RWPE1 (cell line): ENCODE results near the gene GPR37L1.
"Not testable (repeated sequence)": the region's sequence is repeated elsewhere in the genome, so short reads cannot be mapped to it uniquely, and the experiment has no call there.

Source experiments
- CTCF ChIA-PET: fragments of 350-600 bp; sonication (Branson Sonifier 250); formaldehyde crosslinking; extraction: SDS; loops from one replicate; lab custom pipeline; 2021; lab: Yijun Ruan, JAX
- POLR2A ChIA-PET: fragments of 400-600 bp; formaldehyde crosslinking; extraction: SDS; loops from one replicate; lab custom pipeline; 2020; ENCODE audit warnings: antibody characterized with exemption; ENCODE audit not compliant: low non-redundant PET; lab: Yijun Ruan, JAX
- DNase-seq: peaks from one replicate; pipeline ENCODE4 v3.0.0; 2012; ENCODE audit warnings: low spot score
- H3K27ac ChIP-seq: fragments of 450-650 bp; 2 replicates; pipeline ENCODE4 v1.5.1; 2017
- TF ChIP-seq, protein P1 (sequence below): fragments of 450-650 bp; conservative IDR thresholded peaks from 2 replicates; pipeline ENCODE4 v1.5.1; 2017; ENCODE audit warnings: low read depth, mild to moderate bottlenecking

The GPR37L1 gene

GRCh38 chr1:202140833-202141232 is 18.1 kb downstream of the GPR37L1 start:
- TF ChIP-seq, protein P1, sequence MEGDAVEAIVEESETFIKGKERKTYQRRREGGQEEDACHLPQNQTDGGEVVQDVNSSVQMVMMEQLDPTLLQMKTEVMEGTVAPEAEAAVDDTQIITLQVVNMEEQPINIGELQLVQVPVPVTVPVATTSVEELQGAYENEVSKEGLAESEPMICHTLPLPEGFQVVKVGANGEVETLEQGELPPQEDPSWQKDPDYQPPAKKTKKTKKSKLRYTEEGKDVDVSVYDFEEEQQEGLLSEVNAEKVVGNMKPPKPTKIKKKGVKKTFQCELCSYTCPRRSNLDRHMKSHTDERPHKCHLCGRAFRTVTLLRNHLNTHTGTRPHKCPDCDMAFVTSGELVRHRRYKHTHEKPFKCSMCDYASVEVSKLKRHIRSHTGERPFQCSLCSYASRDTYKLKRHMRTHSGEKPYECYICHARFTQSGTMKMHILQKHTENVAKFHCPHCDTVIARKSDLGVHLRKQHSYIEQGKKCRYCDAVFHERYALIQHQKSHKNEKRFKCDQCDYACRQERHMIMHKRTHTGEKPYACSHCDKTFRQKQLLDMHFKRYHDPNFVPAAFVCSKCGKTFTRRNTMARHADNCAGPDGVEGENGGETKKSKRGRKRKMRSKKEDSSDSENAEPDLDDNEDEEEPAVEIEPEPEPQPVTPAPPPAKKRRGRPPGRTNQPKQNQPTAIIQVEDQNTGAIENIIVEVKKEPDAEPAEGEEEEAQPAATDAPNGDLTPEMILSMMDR: no peak
- ChIA-PET CTCF (interaction anchor here (0.7 to 0.9 kb wide), 2 partner anchors 16 to 40 kb away, joined by 4 to 6 read pairs; no protein-coding TSS in a partner anchor), POLR2A (no interaction called here)
- no peak overlapping the region for H3K27ac ChIP-seq
- DNase-seq: no peak

GRCh38 chr1:202141468-202141867 is 18.8 kb downstream of the GPR37L1 start:
- not testable (repeated sequence) for H3K27ac ChIP-seq, DNase-seq
- ChIA-PET POLR2A (interaction anchor here (0.7 kb wide), 1 partner anchor 131 kb away, joined by 4 read pairs; the partner anchor contains the start of gene ELF3), CTCF (interaction anchor here (0.7 to 0.9 kb wide), 3 partner anchors 17 to 41 kb away, joined by 4 to 6 read pairs (median 4); no protein-coding TSS in a partner anchor)

DNA sequence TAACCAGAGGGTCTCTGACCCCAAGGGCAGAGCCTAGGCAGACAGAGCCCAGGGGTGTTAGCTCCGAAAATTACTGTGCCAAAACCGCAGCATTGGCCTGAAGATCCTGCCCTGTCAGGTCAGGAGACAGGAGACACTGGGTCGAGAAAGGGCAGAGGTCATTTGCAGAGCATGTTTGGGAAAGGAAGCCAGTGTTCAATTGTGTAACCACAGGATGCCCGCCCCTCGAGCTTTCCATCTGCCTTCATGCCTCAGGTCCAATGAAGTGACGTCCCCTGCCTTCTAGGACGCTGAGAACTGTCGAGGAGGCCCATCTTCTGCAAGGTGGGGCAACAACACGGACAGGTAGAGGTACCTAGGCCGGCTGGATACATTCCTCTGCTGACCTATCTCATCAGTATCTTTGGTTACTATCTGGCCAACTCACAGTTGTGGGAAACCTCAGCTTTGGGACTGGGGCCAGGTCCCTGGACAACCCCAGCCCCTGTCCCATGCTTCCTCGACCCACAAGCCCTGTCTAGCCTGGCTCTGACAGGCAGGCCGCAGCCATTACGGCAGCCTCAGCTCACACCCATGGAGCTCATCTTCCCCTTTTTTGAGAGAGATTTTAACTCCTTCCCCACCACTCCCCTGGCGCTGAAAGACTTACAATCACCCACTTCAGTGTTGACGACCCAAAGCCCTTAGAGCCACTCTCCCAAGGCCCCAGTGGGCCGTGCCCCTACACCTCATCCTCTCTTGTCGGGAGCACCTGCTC is 20.5 kb downstream of the GPR37L1 start:
- TF ChIP-seq, protein P1: no peak
- peak; percentile 42 for DNase-seq
- H3K27ac ChIP-seq: peak overlapping the region; percentile 81
- CTCF ChIA-PET: interaction anchor here (0.5 to 1.3 kb wide), 5 partner anchors 8 to 315 kb away, joined by 3 to 5 read pairs (median 3); no protein-coding TSS in a partner anchor
- POLR2A ChIA-PET: no interaction called here

DNA sequence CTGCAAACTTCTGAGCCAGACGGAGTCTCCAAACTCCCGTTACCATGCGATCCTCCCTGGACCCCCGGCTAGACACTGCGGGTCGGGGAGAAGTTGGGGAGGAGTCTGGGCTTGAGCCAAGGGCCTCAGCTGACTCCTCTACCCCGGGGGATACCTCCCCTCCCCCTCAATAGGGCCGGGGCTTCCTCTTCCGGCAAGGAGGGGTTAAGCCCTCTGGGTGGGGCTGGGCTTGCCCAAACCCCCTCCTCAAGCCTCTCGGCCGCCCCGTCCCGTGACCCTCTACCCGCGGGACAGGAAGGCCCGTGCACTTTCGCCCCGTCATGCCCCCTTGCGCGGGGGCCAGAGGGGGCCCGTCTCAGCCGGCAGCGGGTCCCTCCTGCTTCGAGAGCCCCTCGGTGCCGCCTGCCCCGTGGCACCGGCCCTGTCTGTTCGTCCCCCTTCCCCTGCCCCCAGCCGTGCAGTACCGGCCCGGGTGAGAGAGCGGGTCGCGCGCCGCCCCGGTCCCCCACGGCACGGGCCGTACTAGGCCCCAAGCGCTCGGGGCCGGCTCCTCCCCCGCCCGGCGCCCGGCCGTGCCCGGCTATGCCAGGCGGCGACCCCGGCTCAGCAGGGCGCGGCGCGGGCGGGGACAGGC is 21.2 kb downstream of the GPR37L1 start:
- POLR2A ChIA-PET: interaction anchor here (0.6 kb wide), 2 partner anchors 205 to 750 kb away, joined by 3 read pairs; partner anchors contain the start of gene PPP1R12B

DNA sequence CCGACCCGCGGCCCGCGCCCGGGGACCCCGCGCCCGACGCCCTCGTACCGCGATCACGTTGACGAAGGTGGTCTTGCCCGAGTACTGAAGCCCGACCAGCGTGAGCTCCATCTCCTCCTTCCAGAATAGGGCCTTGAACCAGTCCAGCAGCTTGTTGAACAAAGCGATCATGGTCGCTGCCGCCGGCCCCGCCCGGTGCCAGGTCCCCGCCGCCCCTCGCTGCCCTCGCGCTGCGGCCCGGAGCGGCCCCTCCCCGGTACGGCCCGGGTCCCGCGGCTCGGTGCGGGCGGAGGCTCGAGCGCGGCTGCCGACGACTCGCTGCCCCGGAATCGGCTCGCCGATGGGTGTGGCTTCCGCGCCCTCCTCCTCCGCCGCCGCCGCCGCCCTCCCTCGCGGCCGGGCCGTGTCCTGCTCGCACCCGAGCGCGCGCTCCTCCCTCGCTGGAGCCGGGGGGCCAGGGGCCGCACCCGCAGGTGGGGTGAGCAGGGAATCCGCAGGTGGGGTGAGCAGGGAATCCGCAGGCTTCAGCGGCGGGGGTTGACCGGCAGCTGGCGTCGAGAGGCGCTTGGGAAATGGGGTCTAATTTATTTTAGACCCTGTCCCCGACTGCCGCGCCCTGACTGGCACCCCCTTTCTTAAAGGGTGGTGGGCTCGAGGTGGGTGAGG is 21.8 kb downstream of the GPR37L1 start, which contains the start of gene ARL8A:
TSS of gene ARL8A (minus strand) at position 336 of the 666 bp plus-strand sequence. CDS start at position 171, 165 bp downstream.
- DNase-seq: peak; percentile 73
- POLR2A ChIA-PET: interaction anchor here (0.6 kb wide), 2 partner anchors 204 to 751 kb away, joined by 3 read pairs; partner anchors contain the start of gene PPP1R12B
- peak within 1 kb of the TSS; percentile 81 for H3K27ac ChIP-seq
- CTCF ChIA-PET: no interaction called here
- TF ChIP-seq, protein P1: no peak

More for the DNA sequence above, 21.2 kb downstream of the GPR37L1 start:
- H3K27ac ChIP-seq: peak overlapping the region; percentile 81
- DNase-seq: peak; percentile 50
- CTCF ChIA-PET: interaction anchor here (0.5 to 1.3 kb wide), 2 partner anchors 8 to 266 kb away, joined by 3 to 5 read pairs; no protein-coding TSS in a partner anchor
- TF ChIP-seq, protein P1: no peak

- TF ChIP-seq, protein P1: no peak
- H3K27ac ChIP-seq: peak overlapping the region; percentile 81
- ChIA-PET POLR2A (no interaction called here), CTCF (interaction anchor here (0.5 to 1.9 kb wide), 3 partner anchors 10 to 672 kb away, joined by 3 to 7 read pairs (median 4); no protein-coding TSS in a partner anchor)
- DNase-seq: peak; percentile 51
Observed at GRCh38 chr1:202145068-202145743, 22.5 kb downstream of the GPR37L1 start.

DNA sequence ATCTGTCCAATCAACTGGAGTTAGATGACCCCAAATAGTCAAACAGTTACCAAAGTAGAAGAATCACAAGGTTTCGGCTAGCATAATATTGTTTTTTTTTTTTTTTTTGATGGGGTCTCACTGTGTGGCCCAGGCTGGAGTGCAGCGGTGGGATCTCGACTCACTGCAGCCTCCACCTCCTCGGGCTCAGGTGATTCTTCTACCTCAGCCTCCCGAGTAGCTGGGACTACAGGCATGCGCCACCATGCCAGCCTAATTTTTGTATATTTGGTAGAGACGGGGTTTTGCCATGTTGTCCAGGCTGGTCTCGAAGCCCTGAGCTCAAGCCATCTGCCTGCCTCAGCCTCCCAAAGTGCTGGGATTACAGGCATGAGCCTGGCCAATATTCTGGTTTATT is 23.0 kb downstream of the GPR37L1 start:
- POLR2A ChIA-PET, DNase-seq: not testable (repeated sequence)
- H3K27ac ChIP-seq: peak overlapping the region; percentile 81
- CTCF ChIA-PET: interaction anchor here (0.5 to 1.9 kb wide), 3 partner anchors 10 to 671 kb away, joined by 3 to 7 read pairs (median 4); no protein-coding TSS in a partner anchor
